Ovary (tissue), 9 donors: Measurements from ENCODE around the gene ADAMTS17. TPM values are rescaled to one million over a fixed set of nuclear protein-coding genes. Genes with fewer than 3 reads are reported as not detected.

ENCODE experiments used
- DNase-seq, 5 donors: peaks; one replicate each; pipeline ENCODE4 v3.0.0-alpha.2; 2019 to 2020
- H3K27ac ChIP-seq, 2 donors: fragments of 200-600 bp; one replicate each; pipeline versions ENCODE4 v1.5.1 to v1.8.0; 2019 to 2022
- H3K27me3 ChIP-seq: fragments of 200-600 bp; one replicate; pipeline ENCODE4 v1.8.0; 2022
- H3K36me3 ChIP-seq: fragments of 200-600 bp; sonication (generic); one replicate; pipeline ENCODE4 v1.5.1; 2019
- H3K4me1 ChIP-seq: one replicate; pipeline ENCODE4 v1.8.1; 2013; ENCODE audit warnings: mild to moderate bottlenecking, moderate library complexity; ENCODE audit not compliant: insufficient read depth
- H3K4me3 ChIP-seq: fragments of 200-600 bp; sonication (generic); one replicate; pipeline ENCODE4 v1.5.1; 2017
- H3K9me3 ChIP-seq, 2 donors: fragments of 200-600 bp in 1 of 2; sonication (generic) in 1 of 2; one replicate each; pipeline versions ENCODE4 v1.5.1 to v1.8.1; 2013 to 2019; ENCODE audit warnings: mild to moderate bottlenecking in 1 of 2, moderate library complexity in 1 of 2
- CTCF ChIP-seq, 3 donors: fragments of 450-650 bp in 2 of 3; fragments of 200-600 bp in 1 of 3; IDR thresholded peaks; one replicate each; pipeline versions ENCODE4 v1.5.1 to v1.8.0; 2016 to 2022; ENCODE audit warnings: antibody characterized with exemption in 3 of 3, mild to moderate bottlenecking in 1 of 3
- EP300 ChIP-seq: sonication (generic); formaldehyde crosslinking; IDR thresholded peaks from one replicate; pipeline ENCODE4 v1.6.1; 2017; ENCODE audit warnings: antibody characterized with exemption
- POLR2A ChIP-seq: fragments of 450-650 bp; IDR thresholded peaks from one replicate; pipeline ENCODE4 v1.6.1; 2017; ENCODE audit warnings: antibody characterized with exemption, mild to moderate bottlenecking, moderate library complexity
- WGBS, 3 donors: extraction: QIAGEN DNeasy Blood & Tissue Kit in 1 of 3; methylation state at CpG; one replicate each; pipeline versions ENCODE4 v1.1.5 to v1.1.7; 2013 to 2017; 5-methylcytosine and 5-hydroxymethylcytosine counted together
- intact Hi-C, 4 donors: fragments of 100-400 bp; cut with DNase I; formaldehyde crosslinking; loops; one replicate each; pipeline versions ENCODE4 v1.11.0 to v1.15.1; 2022 to 2023
- polyA plus RNA-seq, 2 donors: library from polyadenylated mRNA; stranded (reverse); fragments of 200-250 nt in 1 of 2; fragments of 350-450 nt in 1 of 2; fragmentation: Illumina TruSeq in 1 of 2; extraction: RNeasy Lipid Tissue Mini Kit (QIAGEN cat#74804) in 1 of 2; gene quantifications; one replicate each; pipeline ENCODE4 v1.2.3, GENCODE V29; 2013 to 2014
- total RNA-seq, 7 donors: library from RNA; depleted of rRNA in 2 of 7; stranded (reverse); fragments of >200 nt in 2 of 7; fragmentation: NEBNext Ultra II Directional in 3 of 7; extraction: Animal tissue kit (Norgen Biotek cat#: 25700) in 3 of 7; gene quantifications; one replicate each; pipeline versions ENCODE4 v1.1.0 to v1.2.4, GENCODE V29; 2016 to 2023
- donor health status: DM: no; HTN: no; CAD: no; lungs with moderate emphysema.
- donor health status: DM: no; HTN: no; CAD: no.
- donor health status: Bipolar disorder and iron deficiency.
- donor health status: DM: yes; HTN: yes; CAD: no.
- donor health status: DM: no; HTN: no; CAD: no.
- donor health status: DM: yes; HTN: yes; CAD: no.

Gene ADAMTS17
- total and polyA plus RNA-seq, 9 donors, result 1.3 to 11.3 (median 5.9) TPM

DNA sequence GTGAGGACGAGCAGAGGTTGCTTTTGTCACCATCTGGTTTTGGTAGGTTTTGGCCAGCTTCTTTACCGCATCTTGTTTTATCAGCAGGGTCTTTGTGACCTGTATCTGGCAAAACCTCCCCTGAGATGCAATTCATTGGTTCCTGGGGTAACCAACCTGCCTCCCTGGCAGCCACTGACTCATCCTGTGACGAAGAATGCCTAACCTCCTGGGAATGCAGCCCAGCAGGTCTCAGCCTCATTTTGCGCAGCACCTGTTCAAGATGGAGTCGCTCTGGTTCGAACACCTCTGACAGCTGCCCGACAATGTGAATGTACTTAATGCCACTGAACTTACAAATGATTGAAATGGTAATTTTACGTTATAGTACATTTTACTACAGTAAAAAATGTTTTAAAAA lies 6.8 kb upstream of the ADAMTS17 start:
- DNase-seq, result no peak
- Histone ChIP-seq H3K27ac (no peak overlapping the region), H3K4me3 (no peak overlapping the region), H3K4me1 (no peaks in the 10 kb centered on the region), H3K9me3 (no peaks in the 10 kb centered on the region), H3K36me3 (no peaks in the 10 kb centered on the region), H3K27me3 (no peaks in the 10 kb centered on the region)
- intact Hi-C loops, result loop anchor here in 3 of 4 donors (2.0 to 10.0 kb wide), 3 partner anchors 224 to 394 kb away; no protein-coding TSS in a partner anchor
- 94 to 99% (median 95%) methylated on average over 8 of the region's 8 CpGs for WGBS, 3 donors
- TF ChIP-seq POLR2A (no peak), CTCF (IDR thresholded peaks at IDR 0.05) (no peak), EP300 (no peak)

GRCh38 chr15:100346866-100347512 lies 5.2 kb upstream of the ADAMTS17 start:
- no peak for TF ChIP-seq EP300
- no peak for TF ChIP-seq POLR2A
- no peak for TF ChIP-seq CTCF (IDR thresholded peaks at IDR 0.05)
- DNase-seq, result no peak
- Histone ChIP-seq H3K4me3 (no peak overlapping the region), H3K4me1 (no peaks in the 10 kb centered on the region), H3K27me3 (no peaks in the 10 kb centered on the region), H3K36me3 (no peaks in the 10 kb centered on the region), H3K9me3 (no peaks in the 10 kb centered on the region), H3K27ac (no peak overlapping the region)
- intact Hi-C loops, result loop anchor here in 2 of 4 donors (10.0 kb wide), 2 partner anchors 238 to 392 kb away; no protein-coding TSS in a partner anchor
- 46 to 94% (median 88%) methylated on average over 2 of the region's 2 CpGs for WGBS, 3 donors

DNA sequence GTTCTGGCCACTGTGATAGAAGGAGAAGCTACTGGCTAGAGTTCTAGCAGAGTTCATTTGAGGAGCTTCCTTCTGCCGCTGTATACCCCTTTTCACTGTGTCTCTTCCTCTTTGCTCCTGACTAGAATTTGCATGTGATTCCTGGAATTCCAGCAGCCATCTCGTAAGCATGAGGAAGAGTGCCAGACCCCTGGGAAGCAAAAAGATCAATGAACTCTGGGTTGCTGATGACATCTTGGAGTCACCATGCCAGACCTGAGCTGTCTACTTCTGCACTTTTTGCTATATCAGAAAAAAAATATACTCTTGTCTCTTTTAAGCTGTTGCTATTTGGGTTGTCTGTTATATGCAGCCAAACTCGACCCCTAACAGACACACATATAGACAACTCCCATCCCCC lies 3.7 kb upstream of the ADAMTS17 start:
- H3K4me3 ChIP-seq, result no peak overlapping the region
- no peaks in the 10 kb centered on the region for H3K4me1 ChIP-seq
- WGBS, 3 donors, result 81 to 86% (median 82%) methylated on average over 3 of the region's 3 CpGs
- intact Hi-C loops, result loop anchor here in 2 of 4 donors (10.0 kb wide), 2 partner anchors 239 to 391 kb away; no protein-coding TSS in a partner anchor
- H3K27me3 ChIP-seq, result no peaks in the 10 kb centered on the region
- no peaks in the 10 kb centered on the region for H3K9me3 ChIP-seq
- no peak for DNase-seq
- H3K27ac ChIP-seq, result no peak overlapping the region
- TF ChIP-seq EP300 (no peak), CTCF (IDR thresholded peaks at IDR 0.05) (no peak), POLR2A (no peak)
- no peaks in the 10 kb centered on the region for H3K36me3 ChIP-seq

DNA sequence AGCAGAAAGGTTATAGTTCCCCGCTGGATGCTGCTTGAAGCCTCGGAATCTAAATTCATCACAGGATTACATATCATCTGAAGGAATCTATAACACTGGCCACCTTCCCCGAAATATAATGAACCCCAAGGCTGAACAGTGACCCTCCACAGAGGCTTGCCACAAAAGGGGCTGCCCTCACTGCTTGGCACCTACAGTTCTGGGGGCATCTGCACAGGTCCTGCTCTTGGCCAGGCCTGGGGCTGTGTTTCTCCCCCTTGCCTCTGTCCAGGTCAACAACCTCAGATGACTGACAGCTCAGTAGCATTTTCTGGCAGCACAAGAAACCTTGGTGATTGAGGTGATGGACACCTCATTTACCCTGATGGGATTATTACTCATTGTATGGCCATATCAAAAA lies 1.5 kb upstream of the ADAMTS17 start:
- no peak overlapping the region for H3K4me3 ChIP-seq
- H3K36me3 ChIP-seq, result no peaks in the 10 kb centered on the region
- DNase-seq, result no peak
- no peaks in the 10 kb centered on the region for H3K9me3 ChIP-seq
- H3K27ac ChIP-seq, result no peak overlapping the region
- H3K4me1 ChIP-seq, result no peaks in the 10 kb centered on the region
- no peaks in the 10 kb centered on the region for H3K27me3 ChIP-seq
- intact Hi-C loops, result loop anchor here (5.0 to 10.0 kb wide), 4 partner anchors 242 to 934 kb away; partner anchors contain the start of gene SELENOS (in 1 of the 4)
- WGBS, 3 donors, result 88 to 91% (median 91%) methylated on average over 3 of the region's 3 CpGs
- TF ChIP-seq EP300 (no peak), POLR2A (no peak), CTCF (IDR thresholded peaks at IDR 0.05) (no peak)
